Measurements from ENCODE around the gene FGFR3.

The FGFR3 gene

GRCh38 chr4:1750381-1751154, 42.5 kb upstream of the FGFR3 start:
- no peak overlapping the region for H3K4me3 ChIP-seq (ENCODE audit: control insufficient read depth, low read depth, low read length)
- DNase-seq (ENCODE audit: low read depth), result no peak
- TF ChIP-seq, protein P1, sequence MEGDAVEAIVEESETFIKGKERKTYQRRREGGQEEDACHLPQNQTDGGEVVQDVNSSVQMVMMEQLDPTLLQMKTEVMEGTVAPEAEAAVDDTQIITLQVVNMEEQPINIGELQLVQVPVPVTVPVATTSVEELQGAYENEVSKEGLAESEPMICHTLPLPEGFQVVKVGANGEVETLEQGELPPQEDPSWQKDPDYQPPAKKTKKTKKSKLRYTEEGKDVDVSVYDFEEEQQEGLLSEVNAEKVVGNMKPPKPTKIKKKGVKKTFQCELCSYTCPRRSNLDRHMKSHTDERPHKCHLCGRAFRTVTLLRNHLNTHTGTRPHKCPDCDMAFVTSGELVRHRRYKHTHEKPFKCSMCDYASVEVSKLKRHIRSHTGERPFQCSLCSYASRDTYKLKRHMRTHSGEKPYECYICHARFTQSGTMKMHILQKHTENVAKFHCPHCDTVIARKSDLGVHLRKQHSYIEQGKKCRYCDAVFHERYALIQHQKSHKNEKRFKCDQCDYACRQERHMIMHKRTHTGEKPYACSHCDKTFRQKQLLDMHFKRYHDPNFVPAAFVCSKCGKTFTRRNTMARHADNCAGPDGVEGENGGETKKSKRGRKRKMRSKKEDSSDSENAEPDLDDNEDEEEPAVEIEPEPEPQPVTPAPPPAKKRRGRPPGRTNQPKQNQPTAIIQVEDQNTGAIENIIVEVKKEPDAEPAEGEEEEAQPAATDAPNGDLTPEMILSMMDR (IDR thresholded peaks at IDR 0.05; ENCODE audit: control insufficient read depth, insufficient read depth, low read depth, low read length, missing control alignments), result no peak

DNA sequence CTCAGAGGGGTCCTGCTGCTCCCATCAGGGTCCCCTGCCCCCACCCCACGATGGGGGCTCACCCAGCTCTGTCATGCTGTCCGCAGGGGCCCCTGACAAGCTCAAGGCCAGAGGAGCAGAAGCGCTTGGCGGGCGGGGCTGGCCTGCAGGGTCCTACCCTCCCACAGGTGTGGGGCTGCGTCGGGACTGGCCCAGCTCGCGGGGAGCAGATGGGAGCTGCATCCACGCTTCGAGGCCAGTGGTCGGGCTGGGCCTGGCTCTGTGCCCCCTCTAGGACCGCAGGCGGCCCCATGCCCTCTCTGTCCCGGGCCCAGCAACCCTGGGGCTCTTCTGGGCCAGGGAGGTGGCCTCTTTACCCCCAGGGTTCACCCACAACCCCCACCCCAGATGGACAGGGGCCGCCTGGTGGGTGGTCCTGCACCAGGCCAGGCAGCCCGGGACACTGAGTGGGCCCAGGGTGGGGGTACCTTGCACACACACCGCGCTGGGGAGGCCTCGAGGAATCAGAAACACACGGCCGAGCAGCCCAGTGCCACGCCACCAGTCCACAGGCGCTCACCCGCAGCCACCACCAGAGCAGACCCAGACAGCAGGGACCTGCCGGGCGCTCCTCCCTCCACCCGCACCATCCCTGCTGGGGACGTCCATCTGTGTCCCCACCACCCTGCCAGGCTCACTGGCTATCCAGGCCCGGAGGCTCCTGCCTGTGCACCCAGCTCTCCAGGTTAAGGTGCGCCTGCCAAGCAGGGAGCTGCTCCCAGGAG, 41.8 kb upstream of the FGFR3 start:
- DNase-seq (ENCODE audit: low read depth), result no peak
- H3K4me3 ChIP-seq (ENCODE audit: control insufficient read depth, low read depth, low read length), result no peak overlapping the region
- TF ChIP-seq, protein P1 (IDR thresholded peaks at IDR 0.05; ENCODE audit: control insufficient read depth, insufficient read depth, low read depth, low read length, missing control alignments), result no peak

DNA sequence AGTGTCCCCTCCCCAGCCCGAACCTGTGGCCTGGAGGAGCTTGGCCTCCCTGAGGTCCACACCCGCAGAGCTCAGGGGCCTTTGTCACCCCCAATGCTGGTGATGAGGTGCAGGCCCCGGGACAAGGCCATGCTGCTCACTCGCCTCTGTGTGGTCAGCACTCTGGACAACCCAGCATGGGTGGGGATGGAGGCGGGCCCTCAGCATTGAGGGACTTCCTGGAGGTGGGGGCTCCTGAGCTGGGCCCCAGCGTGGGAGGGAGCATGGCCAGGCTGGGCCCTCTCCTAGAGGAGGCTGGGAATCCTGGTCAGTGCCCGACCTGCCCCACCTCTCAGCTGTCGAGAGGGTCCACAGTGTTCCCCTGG, 41.2 kb upstream of the FGFR3 start:
- TF ChIP-seq, protein P1 (IDR thresholded peaks at IDR 0.05; ENCODE audit: control insufficient read depth, insufficient read depth, low read depth, low read length, missing control alignments), result no peak
- DNase-seq (ENCODE audit: low read depth), result no peak

DNA sequence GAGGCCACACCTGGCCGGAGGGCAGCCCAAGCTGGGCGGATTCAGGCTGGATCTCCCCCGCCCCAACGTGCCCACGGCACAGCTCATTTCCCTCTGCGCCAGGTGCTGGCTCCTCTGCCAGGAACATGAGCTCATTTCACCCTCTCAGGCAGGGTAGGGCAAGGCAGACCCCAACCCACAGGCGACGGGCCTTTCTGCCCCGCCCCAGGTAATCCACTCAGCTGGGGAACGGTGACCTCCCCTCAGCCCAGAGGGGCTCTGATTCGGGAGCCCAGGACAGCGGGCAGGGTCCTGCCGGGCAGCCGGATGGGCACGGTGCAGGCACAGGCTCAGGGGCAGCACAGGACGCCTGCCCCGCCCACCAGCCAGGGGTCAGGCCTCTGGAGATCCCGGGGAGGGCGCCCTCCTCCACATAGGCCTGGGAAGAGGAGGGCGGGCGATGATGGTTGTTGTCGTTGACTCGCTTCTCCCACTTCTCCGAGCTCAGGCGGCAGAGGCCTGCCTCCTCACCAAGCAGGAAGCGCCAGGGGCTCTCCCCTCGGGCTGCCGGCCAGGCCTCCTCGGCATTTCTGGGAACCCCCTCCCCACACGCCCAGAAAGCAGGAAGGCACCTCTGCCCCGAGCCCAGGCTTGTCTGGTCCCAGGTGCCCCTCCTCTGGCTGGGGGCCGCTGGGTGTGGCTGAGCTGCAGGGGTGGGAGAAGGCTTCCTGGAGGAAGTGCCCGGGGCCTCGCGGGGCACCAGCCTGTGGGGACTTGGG, 40.6 kb upstream of the FGFR3 start:
- H3K4me3 ChIP-seq (ENCODE audit: control insufficient read depth, low read depth, low read length), result no peak overlapping the region
- TF ChIP-seq, protein P1 (IDR thresholded peaks at IDR 0.05; ENCODE audit: control insufficient read depth, insufficient read depth, low read depth, low read length, missing control alignments), result no peak
- DNase-seq (ENCODE audit: low read depth), result no peak

More for the DNA sequence above, 41.2 kb upstream of the FGFR3 start:
- no peak overlapping the region for H3K4me3 ChIP-seq (ENCODE audit: control insufficient read depth, low read depth, low read length)

DNA sequence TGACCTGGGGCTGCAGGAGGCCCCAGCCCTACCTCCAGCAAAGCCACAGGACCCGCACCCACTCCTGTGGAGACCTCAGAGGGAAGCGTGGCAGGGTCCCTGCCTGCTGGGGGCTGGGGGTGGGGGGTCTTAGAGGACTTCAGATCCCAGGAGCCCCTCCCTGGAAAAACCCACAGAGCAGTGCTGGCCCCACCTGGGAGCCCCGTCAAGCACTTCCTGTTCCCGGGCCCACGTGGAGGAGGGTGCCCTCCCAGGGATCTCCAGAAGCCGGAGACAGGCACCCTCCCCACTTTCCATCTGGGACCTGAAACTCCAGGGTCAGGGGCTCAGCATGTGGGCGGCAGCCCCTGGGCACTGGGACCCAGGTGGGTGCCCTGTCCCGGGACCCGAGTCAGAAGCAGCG, 39.8 kb upstream of the FGFR3 start:
- no peak overlapping the region for H3K4me3 ChIP-seq (ENCODE audit: control insufficient read depth, low read depth, low read length)
- no peak for DNase-seq (ENCODE audit: low read depth)
- TF ChIP-seq, protein P1 (IDR thresholded peaks at IDR 0.05; ENCODE audit: control insufficient read depth, insufficient read depth, low read depth, low read length, missing control alignments), result no peak

DNA sequence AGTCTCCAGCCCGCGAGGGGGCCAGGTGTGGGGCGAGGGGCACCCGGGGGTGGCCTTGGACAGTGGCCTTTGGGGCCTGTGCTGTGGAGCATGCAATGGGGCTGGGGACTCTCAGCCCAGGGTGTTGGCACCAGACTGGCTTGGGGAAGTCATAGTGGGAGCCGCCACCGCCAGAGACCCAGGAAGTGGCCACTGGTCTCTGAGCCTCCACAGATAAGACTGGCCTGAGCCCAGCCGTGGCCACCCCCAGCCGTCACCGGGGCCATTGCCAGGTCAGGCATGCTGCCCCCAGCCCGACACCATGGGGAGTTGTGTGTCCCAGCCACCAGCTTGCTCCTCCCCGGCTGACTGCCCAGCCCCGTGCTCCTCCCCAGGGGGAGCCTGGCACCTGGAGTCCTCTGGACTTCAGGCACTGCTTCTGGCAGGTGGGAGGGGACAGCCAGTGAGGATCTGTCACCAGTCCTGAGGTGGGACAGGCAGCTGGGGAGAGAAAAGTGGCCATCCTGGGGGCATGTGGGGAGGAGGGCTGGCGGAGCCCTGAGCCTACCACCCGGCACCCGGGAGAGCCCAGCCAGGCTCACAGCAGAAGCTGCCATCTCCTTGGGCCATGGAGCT, 39.3 kb upstream of the FGFR3 start:
- H3K4me3 ChIP-seq (ENCODE audit: control insufficient read depth, low read depth, low read length), result no peak overlapping the region
- TF ChIP-seq, protein P1 (IDR thresholded peaks at IDR 0.05; ENCODE audit: control insufficient read depth, insufficient read depth, low read depth, low read length, missing control alignments), result no peak
- DNase-seq (ENCODE audit: low read depth), result no peak

Data from AG09309 (cell line).